Putamen (tissue), 1 donor: ENCODE data around the gene SLC15A3.
"Not testable (repeated sequence)": the region's sequence is repeated elsewhere in the genome, so short reads cannot be mapped to it uniquely, and the experiment has no call there.

Experiments used
- DNase-seq: peaks from one replicate; pipeline ENCODE4 v3.0.0-alpha.2; 2016; ENCODE audit warnings: low spot score

The SLC15A3 gene

DNA sequence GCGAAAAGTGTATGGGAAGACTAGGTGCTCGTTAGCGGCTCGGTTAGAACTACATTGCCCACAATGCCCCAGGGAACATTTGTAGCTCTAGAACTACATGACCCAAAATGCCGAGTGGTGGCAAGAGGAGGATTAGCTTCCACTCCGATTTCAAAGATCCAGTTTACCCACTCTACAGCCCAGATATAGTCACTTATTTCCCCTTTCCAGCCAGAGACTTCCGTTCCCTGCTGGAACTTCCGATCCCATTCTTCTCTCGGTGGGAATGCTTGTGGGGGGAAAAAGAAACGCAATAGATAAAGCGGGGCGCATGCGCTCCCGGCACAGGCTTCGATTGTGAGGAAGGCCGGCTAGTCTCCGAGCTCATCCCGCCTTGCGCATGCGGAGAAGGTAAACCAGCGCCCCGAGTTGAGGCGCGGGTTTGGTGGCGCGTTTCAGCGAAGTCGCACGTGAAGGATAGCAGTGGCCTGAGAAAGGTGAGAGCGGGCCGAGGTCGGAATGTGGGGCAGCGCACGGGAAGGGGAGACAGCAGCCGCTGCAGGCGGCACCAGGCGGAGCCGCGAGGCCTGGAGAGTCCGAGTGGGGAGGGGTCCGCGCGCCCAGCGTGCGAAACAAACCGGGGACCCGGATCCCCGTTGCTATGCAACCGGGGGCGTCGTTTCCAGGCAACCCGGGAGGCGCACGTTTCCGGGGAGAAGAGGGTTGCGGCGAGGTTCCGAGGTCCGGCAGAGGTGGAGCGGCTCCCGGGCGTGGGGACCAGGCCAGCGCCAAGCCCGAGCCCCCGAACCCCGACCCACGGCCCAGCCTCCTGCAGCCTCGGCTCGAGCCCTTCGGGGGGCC is 38.0 kb downstream of the SLC15A3 start, which contains the start of gene TMEM109:
TSS of gene TMEM109 (plus strand) at position 366 of the 840 bp plus-strand sequence. CDS start 5,536 bp downstream, outside the sequence.
- DNase-seq: peak; percentile 93

DNA sequence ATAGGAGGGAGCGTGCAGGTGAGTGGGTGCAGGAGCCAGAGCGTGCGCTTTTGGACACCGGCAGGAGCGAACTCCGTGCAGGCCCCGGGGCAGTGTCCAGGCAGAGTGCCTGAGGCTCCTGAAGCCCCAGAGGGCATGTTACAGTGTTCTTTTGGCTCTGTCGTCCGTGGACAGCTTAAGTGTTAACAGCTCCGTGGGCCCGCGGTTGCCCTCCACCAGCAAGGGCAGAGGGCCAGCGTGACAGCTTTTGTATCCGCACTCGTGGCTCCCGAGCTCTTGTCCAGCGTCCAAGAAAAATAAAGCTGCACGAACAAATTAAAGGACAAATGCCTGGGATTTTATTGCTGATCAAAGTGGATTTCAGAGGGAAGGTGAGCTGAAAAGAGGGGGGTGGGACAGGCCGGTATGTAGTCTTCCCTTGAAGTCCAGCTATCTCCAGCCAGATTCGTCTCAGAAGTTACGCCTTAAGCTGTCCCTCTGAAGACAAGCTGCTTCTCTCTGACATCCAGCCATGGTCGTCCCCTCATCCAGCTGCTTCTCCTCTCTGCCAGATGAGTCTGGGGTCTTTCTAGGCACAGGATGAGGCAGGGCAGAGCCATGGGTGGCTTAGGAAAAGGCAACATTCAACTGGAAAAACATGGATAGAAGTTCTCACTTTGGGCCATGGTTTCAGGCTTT is 39.0 kb downstream of the SLC15A3 start:
- DNase-seq: no peak

DNA sequence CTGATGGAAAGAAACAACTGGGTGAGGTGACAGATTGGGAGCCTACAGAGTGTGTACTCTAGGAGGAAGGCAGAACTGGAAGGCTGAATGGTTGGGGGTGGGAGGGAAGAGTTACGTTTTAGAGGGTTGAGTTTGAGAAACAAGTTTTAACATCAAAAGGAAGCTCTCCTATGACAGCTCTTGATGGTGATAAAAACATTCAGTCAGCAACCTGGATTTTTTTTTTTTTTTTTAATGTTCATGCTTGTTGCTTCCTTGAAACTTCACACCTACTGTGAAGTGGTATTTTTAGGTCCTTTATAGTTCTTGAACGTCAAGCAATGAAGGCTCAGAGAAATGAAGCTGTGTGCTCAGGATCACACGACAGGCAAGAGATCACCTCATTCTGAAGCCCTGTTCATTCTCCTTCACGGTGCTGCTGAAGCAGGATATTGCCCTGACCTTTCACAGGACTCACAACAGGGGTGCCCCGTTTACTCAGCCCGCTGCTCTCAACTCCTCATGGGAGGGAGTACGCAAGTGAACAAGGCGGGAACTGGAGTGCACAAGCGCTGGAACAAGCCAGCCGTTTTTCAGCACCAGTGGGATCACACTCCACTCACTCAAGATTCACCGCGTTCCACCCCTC is 39.6 kb downstream of the SLC15A3 start:
- DNase-seq: no peak

DNA sequence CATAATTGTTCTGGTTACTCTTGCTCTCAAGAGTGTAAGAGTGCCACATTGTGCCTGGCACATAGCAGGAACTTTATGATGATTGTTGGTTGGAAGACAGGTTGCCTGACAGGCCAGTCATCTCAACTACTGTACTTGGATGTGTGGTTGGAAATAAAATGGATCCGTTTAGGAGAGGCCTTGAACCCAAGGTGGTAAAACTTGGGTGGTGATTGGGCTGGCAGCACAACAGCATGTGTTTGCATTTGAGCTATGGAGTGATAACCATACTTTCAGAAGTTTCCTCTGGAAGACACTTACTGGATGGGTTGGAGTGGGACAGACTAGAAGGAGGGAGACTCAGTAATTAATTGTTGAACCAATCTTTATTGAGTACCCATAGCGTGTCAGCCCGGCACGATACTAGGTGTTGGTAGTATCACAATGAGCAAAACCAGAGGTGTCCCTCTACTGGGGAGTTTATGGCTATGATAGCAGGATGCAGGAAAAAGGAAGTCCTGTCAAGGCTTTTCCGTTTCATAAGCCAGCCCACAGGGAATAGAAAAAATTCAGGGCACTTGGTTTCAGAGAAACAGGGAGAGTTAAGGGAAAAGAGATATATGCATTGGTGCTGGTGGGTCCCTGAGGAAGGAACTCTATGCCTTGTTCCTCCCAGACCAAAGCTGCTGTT is 41.1 kb downstream of the SLC15A3 start:
- DNase-seq: no peak

DNA sequence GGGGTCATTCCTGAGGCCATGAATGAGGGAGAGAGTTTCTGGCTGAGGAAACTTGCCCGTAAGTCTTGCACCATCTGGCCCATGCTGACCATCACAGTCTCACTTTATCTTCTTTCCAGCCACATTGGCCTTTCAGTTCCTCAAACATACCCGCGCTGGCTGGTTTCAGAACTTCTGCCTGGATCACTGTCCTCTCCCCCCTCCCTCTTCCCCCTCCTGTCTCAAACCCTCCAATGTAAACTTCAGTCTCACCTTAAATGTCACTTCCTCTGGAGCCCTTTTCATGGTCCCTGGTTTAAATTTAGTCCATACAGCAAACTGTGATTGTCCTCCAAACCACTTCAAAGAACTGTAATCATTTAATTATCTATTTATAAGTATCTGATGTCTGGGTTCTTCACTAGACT is 41.7 kb downstream of the SLC15A3 start:
- no peak for DNase-seq

- not testable (repeated sequence) for DNase-seq
These were observed 42.2 kb downstream of the SLC15A3 start for GRCh38 chr11:60909680-60910280.

DNA sequence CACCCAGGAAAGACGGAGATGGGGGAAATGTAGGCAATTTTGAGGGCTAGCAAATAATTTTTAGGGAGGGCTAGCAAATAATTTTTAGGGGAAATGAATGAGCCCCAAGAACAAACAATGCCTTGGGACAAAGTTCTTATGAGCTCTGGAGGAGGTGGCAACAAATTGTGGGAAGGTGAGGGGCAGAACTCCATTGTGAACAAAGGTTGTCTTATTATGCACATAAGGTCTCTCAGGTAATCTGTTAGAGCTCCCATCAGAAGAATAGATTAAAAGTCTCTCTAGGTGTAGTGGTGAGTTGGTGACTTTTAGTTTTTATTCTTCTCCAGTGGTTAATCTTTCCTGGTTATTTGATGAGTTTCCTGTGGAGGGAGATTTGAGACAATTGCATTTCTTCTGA is 43.2 kb downstream of the SLC15A3 start:
- DNase-seq: no peak

- DNase-seq: peak; percentile 97
These were observed 45.6 kb downstream of the SLC15A3 start, which contains the start of gene PRPF19 for GRCh38 chr11:60906132-60906972. Gene PRPF19, minus strand, starts transcription at chr11:60906585. Its CDS starts 203 bp downstream, at chr11:60906382.

GRCh38 chr11:60905551-60906113 is 46.3 kb downstream of the SLC15A3 start:
- DNase-seq: no peak

GRCh38 chr11:60905047-60905446 is 46.9 kb downstream of the SLC15A3 start:
- DNase-seq: no peak

DNA sequence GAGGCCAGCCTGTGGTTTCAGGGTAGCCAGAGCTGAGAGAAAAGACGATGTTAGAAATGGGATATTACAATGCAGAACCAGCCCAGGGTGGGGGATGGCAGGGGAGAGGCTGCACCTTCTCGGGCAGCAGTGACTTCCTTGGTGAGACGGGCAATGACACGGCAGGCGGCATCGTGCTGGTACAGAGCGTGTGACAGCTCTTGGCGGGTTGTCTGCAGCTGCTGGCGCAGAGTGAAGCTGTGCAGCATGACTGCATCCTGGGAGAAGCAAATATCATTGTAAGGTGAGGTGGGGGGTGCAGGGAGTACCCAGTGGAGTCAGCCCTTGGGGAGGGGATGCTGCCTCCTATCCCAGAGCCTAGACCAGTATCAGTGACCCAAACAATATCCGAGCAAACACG is 49.4 kb downstream of the SLC15A3 start:
- DNase-seq: no peak

DNA sequence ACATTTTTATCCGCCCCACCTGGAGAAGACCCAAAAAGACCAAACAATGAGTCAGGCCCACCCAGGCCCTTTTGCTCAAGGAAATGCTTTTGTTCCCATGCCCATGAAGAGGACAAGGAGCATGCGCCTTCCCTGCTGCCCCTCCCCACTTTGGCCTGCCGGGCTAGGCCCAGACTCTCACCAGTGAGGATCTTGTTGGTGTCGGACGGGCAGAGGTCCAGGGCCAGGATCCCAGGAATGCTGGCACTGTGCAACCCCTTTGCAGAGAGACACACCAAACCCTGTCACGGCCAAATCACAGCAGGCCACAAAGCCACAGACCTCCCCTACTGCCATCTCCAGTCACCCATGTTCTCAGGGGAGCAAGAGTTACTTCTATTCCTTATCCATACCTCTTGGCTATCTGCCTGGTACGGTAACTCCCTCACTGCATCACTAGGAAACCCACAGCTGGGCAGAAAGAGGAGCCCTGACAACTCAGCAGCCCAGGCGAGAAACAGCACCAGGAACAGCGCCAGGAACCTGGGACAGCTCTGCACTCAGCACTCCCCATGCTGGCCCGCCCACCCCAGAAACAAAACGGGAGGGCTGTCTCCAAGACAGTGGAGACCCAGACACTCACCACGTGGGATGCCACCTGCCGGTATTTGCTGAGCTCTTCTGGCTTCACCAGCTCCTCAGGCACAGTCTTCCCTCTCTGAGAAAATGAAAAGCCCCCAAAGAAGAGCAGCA is 51.1 kb downstream of the SLC15A3 start:
- no peak for DNase-seq

GRCh38 chr11:60899977-60900376 is 52.0 kb downstream of the SLC15A3 start:
- DNase-seq: no peak

- DNase-seq: no peak
These were observed 52.7 kb downstream of the SLC15A3 start for GRCh38 chr11:60899046-60899936.

- no peak for DNase-seq
These were observed 54.5 kb downstream of the SLC15A3 start for GRCh38 chr11:60897496-60897895.

DNA sequence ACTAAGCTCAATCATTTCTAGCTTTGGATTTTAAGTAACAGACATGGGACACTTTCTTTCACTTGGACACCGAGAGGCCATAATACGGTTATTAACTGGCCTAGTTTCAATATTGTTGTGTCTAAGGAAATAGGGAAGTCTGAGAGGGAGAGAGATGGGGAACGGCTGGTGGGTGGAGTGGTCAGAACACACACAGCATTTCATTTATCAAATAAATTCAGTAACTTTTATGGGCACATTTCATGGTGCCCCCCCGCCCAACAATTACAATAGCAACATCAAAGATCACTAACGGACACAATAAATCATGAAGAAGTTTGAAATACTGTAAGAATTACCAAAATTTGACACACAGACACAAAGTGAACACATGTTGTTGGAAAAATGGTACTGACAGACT is 56.3 kb downstream of the SLC15A3 start:
- no peak for DNase-seq

GRCh38 chr11:60891103-60891741 is 60.8 kb downstream of the SLC15A3 start:
- no peak for DNase-seq

DNA sequence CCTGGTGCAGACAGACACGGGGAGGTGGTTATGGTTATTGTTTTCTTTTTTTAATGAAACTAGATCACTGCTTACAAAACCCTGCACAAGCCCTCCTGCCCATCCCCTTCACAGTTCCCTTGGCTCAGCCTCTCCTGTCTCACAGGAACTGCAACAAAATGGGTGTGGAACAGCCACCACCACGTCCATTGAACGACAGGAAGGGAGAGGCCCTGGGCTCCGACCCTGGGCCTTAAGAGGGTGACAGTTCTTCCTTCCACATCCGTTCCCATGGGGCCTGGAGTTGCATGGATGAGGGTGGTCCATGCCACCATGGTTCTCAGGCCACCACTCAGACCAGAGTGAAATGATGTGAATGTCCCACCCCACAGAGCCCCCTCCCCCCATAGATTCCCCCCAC is 61.3 kb downstream of the SLC15A3 start:
- DNase-seq: no peak
